HFFc6 (cell line): ENCODE data around the gene TMUB2. TPM values are rescaled to one million over a fixed set of nuclear protein-coding genes. Genes with fewer than 3 reads are reported as not detected.

Source experiments
- DNase-seq: peaks from one replicate; pipeline ENCODE4 v3.0.0-alpha.2; 2018
- H3K27ac Mint-ChIP-seq: 2 replicates; pipeline ENCODE4 v1.8.0; 2020; ENCODE audit warnings: mild to moderate bottlenecking, mixed read lengths
- H3K27me3 Mint-ChIP-seq: 2 replicates; pipeline ENCODE4 v1.8.0; 2021; ENCODE audit warnings: mild to moderate bottlenecking, moderate library complexity, mixed read lengths; ENCODE audit not compliant: insufficient read depth
- H3K36me3 Mint-ChIP-seq: 2 replicates; pipeline ENCODE4 v1.8.0; 2021; ENCODE audit warnings: low read depth, mixed read lengths
- H3K4me1 Mint-ChIP-seq: 2 replicates; pipeline ENCODE4 v1.8.0; 2020; ENCODE audit warnings: low read depth, mixed read lengths
- H3K4me3 Mint-ChIP-seq: 2 replicates; pipeline ENCODE4 v1.8.0; 2020; ENCODE audit warnings: mild to moderate bottlenecking, moderate library complexity, mixed read lengths
- H3K9me3 Mint-ChIP-seq: 2 replicates; pipeline ENCODE4 v1.8.0; 2020; ENCODE audit warnings: mild to moderate bottlenecking, mixed read lengths
- CTCF ChIP-seq: fragments of 200-600 bp; sonication (generic); IDR thresholded peaks from 2 replicates; pipeline ENCODE4 v1.5.0; 2021; ENCODE audit warnings: antibody characterized with exemption, mild to moderate bottlenecking
- total RNA-seq, 6 experiments: library from RNA; stranded (reverse); fragmentation: NEBNext Ultra II Directional; extraction: Animal tissue kit (Norgen Biotek cat#: 25700); gene quantifications; 2 replicates in 1 of 6; 3 replicates in 5 of 6; pipeline ENCODE4 v1.2.3, GENCODE V29; 2021

Gene TMUB2
- total RNA-seq, 6 experiments from 2014 or later: 29.8 to 37.7 (median 34.0) TPM

DNA sequence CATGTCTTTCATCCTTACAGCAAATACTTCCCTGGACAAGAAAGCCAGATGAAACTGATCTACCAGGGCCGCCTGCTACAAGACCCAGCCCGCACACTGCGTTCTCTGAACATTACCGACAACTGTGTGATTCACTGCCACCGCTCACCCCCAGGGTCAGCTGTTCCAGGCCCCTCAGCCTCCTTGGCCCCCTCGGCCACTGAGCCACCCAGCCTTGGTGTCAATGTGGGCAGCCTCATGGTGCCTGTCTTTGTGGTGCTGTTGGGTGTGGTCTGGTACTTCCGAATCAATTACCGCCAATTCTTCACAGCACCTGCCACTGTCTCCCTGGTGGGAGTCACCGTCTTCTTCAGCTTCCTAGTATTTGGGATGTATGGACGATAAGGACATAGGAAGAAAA is 3.7 kb downstream of the TMUB2 start:
- Mint-ChIP-seq H3K36me3 (peaks cover 39% of the 10 kb centered on the region), H3K27ac (0 out of 2 replicates have a peak overlapping the region, but pooled peaks have one; percentile 6), H3K27me3 (peaks cover 4% of the 10 kb centered on the region), H3K4me3 (no peak overlapping the region), H3K9me3 (no peaks in the 10 kb centered on the region), H3K4me1 (peaks cover 27% of the 10 kb centered on the region)
- no peak for TF ChIP-seq CTCF
- DNase-seq: no peak

- H3K4me3 Mint-ChIP-seq: no peak overlapping the region
- no peak for DNase-seq
- no peaks in the 10 kb centered on the region for H3K9me3 Mint-ChIP-seq
- 0 out of 2 replicates have a peak overlapping the region, but pooled peaks have one; percentile 5 for H3K27ac Mint-ChIP-seq
- peaks cover 4% of the 10 kb centered on the region for H3K27me3 Mint-ChIP-seq
- TF ChIP-seq CTCF: no peak
- peaks cover 39% of the 10 kb centered on the region for H3K36me3 Mint-ChIP-seq
- peaks cover 20% of the 10 kb centered on the region for H3K4me1 Mint-ChIP-seq
These were observed 4.6 kb downstream of the TMUB2 start for GRCh38 chr17:44191369-44191768.

DNA sequence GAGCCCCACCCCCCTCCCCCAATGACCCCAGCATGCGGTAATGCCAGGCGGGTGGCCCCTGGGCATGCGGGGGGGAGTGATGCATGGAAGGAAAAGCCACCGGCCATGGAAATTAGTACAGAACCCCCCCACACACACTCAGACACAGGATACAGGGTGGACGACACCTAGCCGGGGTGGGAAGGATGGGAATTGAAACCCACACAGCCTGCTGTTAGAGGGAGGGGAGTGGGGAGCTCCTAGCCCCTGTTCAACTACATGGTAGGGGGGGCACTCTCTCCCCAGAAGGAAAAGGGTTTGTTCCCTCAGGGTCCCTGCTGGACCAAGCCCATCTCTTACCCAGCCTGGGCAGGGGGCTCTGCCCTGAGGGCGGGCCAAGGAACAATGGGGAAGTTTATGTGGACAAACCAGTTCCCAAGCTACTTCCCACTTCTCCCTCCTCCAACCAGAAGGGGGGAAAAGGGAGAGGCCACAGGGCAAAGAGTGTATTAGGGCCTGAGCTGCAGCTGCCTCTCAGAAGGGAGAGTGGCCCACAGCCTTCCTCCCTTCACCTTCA is 5.2 kb downstream of the TMUB2 start:
- DNase-seq: no peak
- Mint-ChIP-seq H3K4me1 (peaks cover 23% of the 10 kb centered on the region), H3K9me3 (no peaks in the 10 kb centered on the region), H3K27me3 (peaks cover 2% of the 10 kb centered on the region), H3K36me3 (peaks cover 38% of the 10 kb centered on the region), H3K4me3 (no peak overlapping the region), H3K27ac (no peak overlapping the region)
- TF ChIP-seq CTCF: no peak

DNA sequence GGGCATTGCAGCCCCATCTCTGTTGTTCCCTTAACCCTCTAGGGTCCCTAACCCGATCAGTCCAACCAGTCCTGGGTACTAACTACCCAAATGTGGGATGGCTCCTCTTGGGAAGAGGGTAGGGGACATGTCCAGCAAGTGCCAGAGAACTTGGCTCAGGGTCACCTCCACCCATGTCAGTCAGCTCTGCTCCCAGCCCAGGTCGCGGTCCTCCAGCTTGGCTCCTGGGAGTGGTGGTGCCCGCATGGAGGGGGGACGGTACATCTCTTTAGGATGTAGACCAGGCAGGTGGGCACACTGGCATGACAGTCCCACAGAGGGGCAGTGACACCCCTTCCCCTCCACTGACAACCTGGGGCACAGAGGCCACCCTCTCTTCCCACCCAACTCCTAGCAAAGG is 6.0 kb downstream of the TMUB2 start:
- H3K4me1 Mint-ChIP-seq: peaks cover 26% of the 10 kb centered on the region
- no peak for DNase-seq
- H3K27me3 Mint-ChIP-seq: no peaks in the 10 kb centered on the region; the same call in 1 of the 2 replicates
- peak overlapping the region; percentile 51 for H3K27ac Mint-ChIP-seq
- no peak for TF ChIP-seq CTCF
- no peak overlapping the region for H3K4me3 Mint-ChIP-seq
- no peaks in the 10 kb centered on the region for H3K9me3 Mint-ChIP-seq
- H3K36me3 Mint-ChIP-seq: peaks cover 36% of the 10 kb centered on the region

DNA sequence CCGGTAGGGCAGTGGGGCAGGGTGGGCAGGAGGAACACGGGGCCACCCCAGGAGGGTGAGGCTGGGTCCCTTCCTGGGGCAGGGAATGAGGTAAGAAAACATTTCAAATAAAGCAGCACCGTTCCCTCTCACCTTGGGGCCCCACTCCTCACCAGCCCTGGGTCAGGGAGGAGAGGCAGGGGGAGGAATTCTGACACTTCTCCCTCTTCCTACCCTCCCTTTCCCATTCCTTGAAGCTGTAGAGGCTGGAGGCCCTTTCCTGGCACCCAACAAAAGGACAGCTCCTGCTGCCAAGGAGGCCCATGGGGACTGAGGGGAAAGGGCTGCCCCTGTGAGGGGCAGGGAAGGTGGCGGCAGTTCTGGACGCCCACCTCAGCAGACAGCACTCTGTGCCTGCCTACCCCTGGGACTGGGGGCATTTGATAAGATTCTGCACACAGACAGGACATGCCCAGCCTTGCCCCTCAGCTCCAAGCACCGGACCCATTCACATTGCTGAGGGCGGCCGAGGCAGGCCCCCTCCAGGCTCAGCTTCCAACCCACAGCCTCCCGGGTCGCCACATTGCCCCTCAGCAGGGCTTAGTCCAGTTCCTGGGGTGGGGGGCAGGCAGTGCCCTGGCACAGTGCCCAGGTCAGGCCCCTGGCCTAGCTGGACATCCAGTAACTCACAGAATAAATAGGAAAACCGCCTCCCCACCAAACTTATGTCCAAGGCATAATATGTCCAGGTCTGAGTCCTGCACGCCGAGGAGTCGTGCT is 6.7 kb downstream of the TMUB2 start:
- peaks cover 37% of the 10 kb centered on the region for H3K36me3 Mint-ChIP-seq
- TF ChIP-seq CTCF: no peak
- no peak overlapping the region for H3K4me3 Mint-ChIP-seq
- H3K27ac Mint-ChIP-seq: peak overlapping the region; percentile 51
- H3K9me3 Mint-ChIP-seq: no peaks in the 10 kb centered on the region
- H3K27me3 Mint-ChIP-seq: no peaks in the 10 kb centered on the region; the same call in 1 of the 2 replicates
- no peak for DNase-seq
- peaks cover 25% of the 10 kb centered on the region for H3K4me1 Mint-ChIP-seq
